Activated CD4-positive, alpha-beta T cell treated with anti-CD3 and anti-CD28 coated beads, Interleukin-2, amount 10 ng/mL, durations not matched to agents 24 days and 14 days (primary cell): Measurements from ENCODE around the gene SARNP. TPM values are rescaled to one million over a fixed set of nuclear protein-coding genes. Genes with fewer than 3 reads are reported as not detected.

Experiments
- DNase-seq: peaks from one replicate; pipeline ENCODE4 v3.0.0; 2022
- H3K27ac Mint-ChIP-seq: one replicate; pipeline ENCODE4 v1.8.0; 2022; ENCODE audit warnings: mild to moderate bottlenecking, mixed read lengths
- H3K27me3 Mint-ChIP-seq: one replicate; pipeline ENCODE4 v1.8.0; 2022; ENCODE audit warnings: mixed read lengths
- H3K36me3 Mint-ChIP-seq: one replicate; pipeline ENCODE4 v1.8.0; 2022; ENCODE audit warnings: low read depth, mild to moderate bottlenecking, mixed read lengths
- H3K4me1 Mint-ChIP-seq: one replicate; pipeline ENCODE4 v1.8.0; 2021; ENCODE audit warnings: mixed read lengths
- H3K4me3 Mint-ChIP-seq: one replicate; pipeline ENCODE4 v1.8.0; 2022; ENCODE audit warnings: mild to moderate bottlenecking, moderate library complexity, mixed read lengths
- H3K9me3 Mint-ChIP-seq: one replicate; pipeline ENCODE4 v1.8.0; 2021; ENCODE audit warnings: mixed read lengths
- intact Hi-C: fragments of 100-400 bp; cut with micrococcal nuclease; formaldehyde crosslinking; loops from one replicate; pipeline ENCODE4 v1.15.1; 2023
- total RNA-seq: library from RNA; stranded (reverse); gene quantifications from 2 replicates; pipeline ENCODE4 v1.2.3, GENCODE V29; 2022

Gene SARNP
- total RNA-seq, 1 donor from 2014 or later: 81.6 TPM

DNA sequence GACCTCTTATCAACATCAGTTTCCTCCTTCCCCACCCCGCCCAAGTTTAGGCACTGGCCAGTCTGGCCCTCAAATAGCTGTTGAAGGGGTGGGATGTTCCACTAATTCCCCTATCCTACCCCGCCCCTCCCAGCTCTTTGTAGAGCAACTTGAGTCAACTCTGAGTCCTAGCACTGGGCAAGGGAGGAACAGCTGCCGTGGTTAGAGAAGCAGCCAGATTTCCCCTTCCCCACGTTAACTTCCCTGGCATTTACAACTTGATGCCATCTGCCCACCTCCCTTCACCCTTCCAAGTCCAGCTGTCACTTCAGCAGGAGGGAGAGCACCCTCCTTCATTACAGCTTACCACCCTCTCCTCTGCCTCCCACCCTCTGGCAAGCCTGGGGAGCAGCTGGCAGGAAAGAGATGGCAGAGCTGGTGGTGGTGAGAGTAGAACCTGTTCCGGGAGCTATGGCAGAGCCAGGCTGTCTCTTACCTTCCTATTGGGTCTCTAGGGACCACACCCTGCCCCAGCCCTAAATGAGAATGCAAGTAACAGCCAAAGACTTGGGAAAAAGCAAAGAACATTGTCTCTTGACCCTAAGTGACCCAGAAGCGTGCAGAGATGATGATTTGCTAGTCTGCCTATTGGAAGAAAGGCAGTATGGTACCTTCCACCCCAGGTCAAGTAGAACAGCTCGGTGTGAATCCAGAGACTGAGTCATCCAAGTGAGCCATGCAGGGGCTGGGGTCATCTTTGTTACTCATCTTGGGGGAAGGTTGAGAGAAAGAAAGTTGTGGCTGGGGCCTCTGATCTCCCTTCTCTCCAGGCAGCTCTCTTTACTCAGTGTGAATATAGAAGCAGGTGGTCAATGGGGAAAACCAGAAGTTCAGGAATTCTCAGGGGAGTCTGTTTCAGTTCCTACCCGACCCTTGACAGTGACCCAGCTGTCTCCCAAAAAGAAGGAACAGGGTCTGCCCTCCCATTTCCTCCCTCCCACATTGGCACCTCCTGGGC is 100.2 kb downstream of the SARNP start:
- Mint-ChIP-seq H3K27ac (peak overlapping the region; percentile 98), H3K27me3 (peaks cover 8% of the 10 kb centered on the region), H3K4me1 (peaks cover 27% of the 10 kb centered on the region), H3K4me3 (peak overlapping the region; percentile 98), H3K36me3 (peaks cover 6% of the 10 kb centered on the region), H3K9me3 (no peaks in the 10 kb centered on the region)
- DNase-seq: no peak
- intact Hi-C loops: no loop called here

DNA sequence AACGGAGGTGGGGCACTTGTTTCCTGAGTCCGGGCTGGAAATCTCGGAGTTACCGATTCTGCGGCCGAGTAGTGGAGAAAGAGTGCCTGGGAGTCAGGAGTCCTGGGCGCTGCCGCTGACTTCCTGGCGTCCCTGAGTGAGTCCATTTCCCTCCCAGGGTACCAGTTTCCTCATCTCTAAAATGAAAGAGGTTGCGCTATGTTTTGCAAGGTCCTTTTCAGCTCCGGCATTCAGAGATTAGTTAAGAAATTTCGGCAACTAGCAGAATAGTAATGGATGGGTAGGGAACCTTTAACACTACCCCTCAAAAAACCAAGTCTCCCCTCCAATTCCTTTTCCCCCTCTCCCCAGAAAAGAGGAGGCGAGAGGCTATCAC is 101.0 kb downstream of the SARNP start:
- intact Hi-C loops: loop anchor here (1.0 kb wide), 4 partner anchors 9 to 388 kb away; partner anchors contain the start of genes CD63, ITGA7, PA2G4 and PYM1
- H3K9me3 Mint-ChIP-seq: no peaks in the 10 kb centered on the region
- peaks cover 4% of the 10 kb centered on the region for H3K36me3 Mint-ChIP-seq
- DNase-seq: no peak
- H3K27me3 Mint-ChIP-seq: peaks cover 14% of the 10 kb centered on the region
- H3K27ac Mint-ChIP-seq: peak overlapping the region; percentile 98
- peak overlapping the region; percentile 98 for H3K4me3 Mint-ChIP-seq
- H3K4me1 Mint-ChIP-seq: peaks cover 27% of the 10 kb centered on the region

DNA sequence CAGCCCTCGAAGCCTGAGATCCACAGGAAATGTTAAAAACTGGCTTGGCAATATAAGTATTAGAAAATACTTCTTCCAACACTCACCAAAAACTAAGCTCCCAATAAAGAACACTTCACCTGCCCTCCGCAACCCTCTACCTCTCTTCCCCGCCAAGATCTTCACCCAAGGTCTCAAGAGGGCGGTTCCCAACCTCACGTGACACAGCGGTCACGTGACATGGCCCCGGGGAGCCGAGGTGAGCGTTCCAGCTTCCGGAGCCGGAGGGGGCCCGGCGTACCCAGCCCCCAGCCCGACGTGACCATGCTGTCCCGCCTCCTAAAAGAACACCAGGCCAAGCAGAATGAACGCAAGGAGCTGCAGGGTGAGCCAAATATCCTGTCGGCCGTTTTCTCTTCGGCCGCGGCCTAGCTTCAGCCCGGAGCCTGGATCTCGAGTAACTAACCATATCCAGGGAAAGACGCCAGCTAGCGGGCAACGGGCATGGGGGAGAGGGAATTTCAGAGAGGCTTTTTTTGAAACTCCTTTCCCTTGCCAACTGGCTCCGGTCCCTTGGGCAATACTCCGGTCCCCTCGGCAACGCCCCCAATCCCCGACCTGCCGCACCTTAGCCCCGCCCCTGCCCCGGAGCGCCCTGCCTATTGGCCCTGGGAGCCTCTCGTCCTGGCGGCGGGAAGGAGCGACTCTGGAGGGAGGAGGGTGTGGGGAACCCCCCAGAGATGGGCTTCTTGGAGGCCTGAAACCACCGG is 101.5 kb downstream of the SARNP start, which contains the start of gene BLOC1S1:
BLOC1S1 (plus strand) TSS at position 214 of the 749 bp plus-strand sequence; CDS start at position 220, 6 bp downstream.
- peaks cover 27% of the 10 kb centered on the region for H3K4me1 Mint-ChIP-seq
- intact Hi-C loops: loop anchor here (1.0 kb wide), 4 partner anchors 9 to 388 kb away; partner anchors contain the start of genes CD63, ITGA7, PA2G4 and PYM1
- no peaks in the 10 kb centered on the region for H3K9me3 Mint-ChIP-seq
- peaks cover 4% of the 10 kb centered on the region for H3K36me3 Mint-ChIP-seq
- peak; percentile 98 for DNase-seq
- H3K27ac Mint-ChIP-seq: peak within 1 kb of the TSS; percentile 98
- peaks cover 15% of the 10 kb centered on the region for H3K27me3 Mint-ChIP-seq
- H3K4me3 Mint-ChIP-seq: peak within 1 kb of the TSS; percentile 98

DNA sequence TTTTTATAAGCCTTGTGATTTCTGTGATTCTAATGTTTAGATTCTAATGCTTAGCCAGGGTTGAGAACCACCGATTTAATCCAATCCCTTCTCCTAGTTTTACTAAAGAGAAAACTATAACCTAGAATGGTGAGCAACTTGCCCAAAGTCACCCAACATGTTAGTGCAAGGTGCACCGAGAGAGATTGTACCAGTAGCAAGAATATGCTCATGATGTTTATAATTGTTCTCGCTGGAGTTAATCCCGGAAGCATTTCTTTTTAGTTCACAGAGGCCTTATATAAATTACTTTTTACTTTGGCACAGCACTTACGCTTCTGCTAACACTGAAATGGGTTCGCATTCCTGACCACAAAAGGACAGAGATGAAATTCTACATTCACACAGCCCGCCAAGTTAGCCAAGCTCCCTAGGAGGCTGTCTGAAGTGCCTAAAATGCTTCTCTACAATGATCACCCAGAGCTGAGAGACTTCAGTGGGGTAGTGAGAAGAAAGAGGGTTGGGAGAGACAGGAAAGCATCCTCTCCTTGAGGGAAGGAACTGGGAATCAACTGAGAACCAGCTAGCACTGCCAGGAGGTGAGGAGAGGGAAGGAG is 102.3 kb downstream of the SARNP start:
- Mint-ChIP-seq H3K4me3 (peak overlapping the region; percentile 98), H3K9me3 (no peaks in the 10 kb centered on the region), H3K27me3 (peaks cover 20% of the 10 kb centered on the region), H3K27ac (peak overlapping the region; percentile 98), H3K4me1 (peaks cover 27% of the 10 kb centered on the region), H3K36me3 (peaks cover 4% of the 10 kb centered on the region)
- DNase-seq: no peak
- intact Hi-C loops: no loop called here

DNA sequence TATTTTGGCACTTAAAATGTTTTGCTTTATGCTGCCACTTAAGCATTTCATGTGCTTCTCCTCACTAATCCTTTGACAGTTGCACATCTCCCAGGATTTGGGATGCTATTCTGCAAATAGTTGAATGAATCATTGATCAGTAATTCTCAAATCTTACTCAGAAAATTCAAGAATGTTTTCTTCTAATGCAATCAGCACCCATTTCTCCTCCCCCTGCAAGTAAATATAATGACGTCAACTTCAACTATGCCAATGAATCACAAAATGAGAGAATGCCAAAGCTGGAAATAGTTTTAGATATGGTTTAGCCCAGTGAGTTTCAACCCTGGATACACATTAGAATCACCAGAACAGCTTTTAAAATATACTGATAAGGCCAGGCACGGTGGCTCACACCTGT is 103.8 kb downstream of the SARNP start:
- H3K4me3 Mint-ChIP-seq: no peak overlapping the region
- no peaks in the 10 kb centered on the region for H3K9me3 Mint-ChIP-seq
- intact Hi-C loops: no loop called here
- H3K4me1 Mint-ChIP-seq: peaks cover 31% of the 10 kb centered on the region
- H3K27ac Mint-ChIP-seq: no peak overlapping the region
- peaks cover 2% of the 10 kb centered on the region for H3K36me3 Mint-ChIP-seq
- DNase-seq: no peak
- peaks cover 34% of the 10 kb centered on the region for H3K27me3 Mint-ChIP-seq

DNA sequence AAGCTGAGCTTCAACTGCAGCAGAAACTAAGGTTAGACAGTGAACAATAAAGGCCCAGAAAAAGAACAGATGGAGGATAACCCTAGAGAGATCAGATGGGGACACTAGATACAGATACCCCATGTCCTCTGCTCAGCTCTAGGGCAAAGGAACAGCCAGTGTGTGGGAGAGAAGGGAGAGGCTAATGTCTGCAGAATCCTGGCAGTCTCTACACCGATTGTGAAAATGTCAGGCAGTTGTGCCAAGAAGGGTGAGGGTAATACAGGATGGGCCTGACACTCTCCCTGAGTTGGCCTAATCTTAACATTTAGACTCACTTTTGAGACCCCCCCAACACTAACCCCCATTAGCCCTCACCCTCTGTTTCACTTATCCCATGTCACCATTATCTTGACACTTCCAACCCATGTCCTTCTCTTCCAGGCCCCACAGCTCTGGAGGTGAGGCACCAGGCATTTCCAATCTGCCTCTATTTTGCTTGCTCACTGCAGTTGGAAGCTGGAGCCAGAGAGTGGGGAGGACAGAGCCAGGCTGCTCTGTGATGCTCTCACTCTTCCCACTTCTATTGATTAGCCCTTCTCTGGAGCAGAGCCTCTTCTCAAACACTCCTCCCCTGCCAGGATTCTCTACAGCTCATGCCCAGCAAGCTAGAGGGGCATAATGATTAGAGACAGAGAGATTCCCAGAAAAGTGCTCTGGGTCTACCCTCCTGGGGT is 104.7 kb downstream of the SARNP start:
- Mint-ChIP-seq H3K36me3 (peaks cover 2% of the 10 kb centered on the region), H3K4me3 (no peak overlapping the region), H3K9me3 (no peaks in the 10 kb centered on the region), H3K27me3 (peaks cover 41% of the 10 kb centered on the region), H3K27ac (no peak overlapping the region), H3K4me1 (peaks cover 33% of the 10 kb centered on the region)
- intact Hi-C loops: no loop called here
- DNase-seq: no peak

DNA sequence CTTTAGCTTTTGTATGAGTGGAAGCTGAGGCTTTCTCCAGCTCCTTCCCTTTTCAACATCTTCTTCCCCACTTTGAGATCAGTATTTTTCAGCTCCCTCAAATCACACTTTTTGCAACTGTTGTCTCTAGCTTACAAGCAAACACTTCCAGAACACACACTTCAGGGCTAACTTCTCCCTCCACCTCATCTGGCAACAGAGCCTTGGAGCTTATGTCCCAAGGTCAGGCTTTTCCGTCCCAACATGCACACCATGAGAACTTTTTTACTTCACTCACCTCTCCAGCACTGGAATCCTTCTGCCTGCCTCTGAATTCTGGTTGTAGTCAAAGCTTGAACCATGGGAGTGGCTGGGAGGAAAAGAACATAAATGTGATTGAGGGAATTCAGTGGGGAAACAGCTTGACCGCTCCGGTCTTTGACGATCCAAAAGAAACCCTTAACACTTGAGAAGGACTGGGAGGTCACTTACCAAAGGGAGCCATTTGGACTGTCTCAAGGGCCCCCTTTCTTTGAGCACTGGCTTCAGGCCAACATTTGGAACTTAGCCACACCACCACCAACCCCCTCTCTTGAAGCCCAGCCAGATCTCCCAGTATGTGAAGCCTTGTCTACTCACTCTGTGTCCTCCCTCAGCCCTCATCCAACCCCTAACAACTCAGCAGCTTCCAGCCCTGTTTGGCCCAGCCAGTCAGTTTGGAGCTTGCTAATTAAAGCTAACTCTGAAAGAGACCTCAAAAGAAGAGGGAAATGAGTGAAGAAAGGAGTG is 105.6 kb downstream of the SARNP start:
- no peak overlapping the region for H3K27ac Mint-ChIP-seq
- intact Hi-C loops: no loop called here
- H3K27me3 Mint-ChIP-seq: peaks cover 45% of the 10 kb centered on the region
- H3K9me3 Mint-ChIP-seq: no peaks in the 10 kb centered on the region
- peaks cover 24% of the 10 kb centered on the region for H3K4me1 Mint-ChIP-seq
- DNase-seq: no peak
- no peak overlapping the region for H3K4me3 Mint-ChIP-seq
- peaks cover 2% of the 10 kb centered on the region for H3K36me3 Mint-ChIP-seq

DNA sequence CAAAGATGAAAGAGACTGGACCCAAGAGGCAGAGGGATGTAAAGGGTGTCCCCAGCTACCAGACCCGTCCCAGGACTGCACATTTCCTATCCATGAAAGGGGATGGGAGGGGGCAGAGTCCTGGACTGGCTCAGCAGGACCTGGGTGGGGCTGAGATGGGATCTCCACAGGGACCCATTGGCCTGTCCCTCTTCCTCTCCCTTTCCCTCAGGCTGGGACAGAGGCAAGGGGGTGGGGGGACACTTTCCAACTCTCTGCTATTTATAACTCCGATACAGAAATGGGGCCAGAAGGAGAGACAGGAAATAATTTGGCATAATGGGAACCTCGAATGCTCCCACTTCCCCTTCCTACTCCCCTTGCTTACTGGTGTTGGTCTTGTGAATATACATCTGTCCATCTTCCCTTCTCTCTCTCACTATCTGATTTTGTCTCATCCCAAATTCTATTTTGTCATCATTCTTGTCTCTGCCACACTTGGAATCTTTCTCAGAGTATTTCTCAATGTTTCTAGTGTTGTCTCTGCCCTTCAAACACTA is 108.8 kb downstream of the SARNP start:
- Mint-ChIP-seq H3K36me3 (no peaks in the 10 kb centered on the region), H3K4me3 (peak overlapping the region; percentile 81), H3K27me3 (peaks cover 64% of the 10 kb centered on the region), H3K27ac (no peak overlapping the region), H3K4me1 (peaks cover 13% of the 10 kb centered on the region), H3K9me3 (no peaks in the 10 kb centered on the region)
- intact Hi-C loops: no loop called here
- DNase-seq: no peak

DNA sequence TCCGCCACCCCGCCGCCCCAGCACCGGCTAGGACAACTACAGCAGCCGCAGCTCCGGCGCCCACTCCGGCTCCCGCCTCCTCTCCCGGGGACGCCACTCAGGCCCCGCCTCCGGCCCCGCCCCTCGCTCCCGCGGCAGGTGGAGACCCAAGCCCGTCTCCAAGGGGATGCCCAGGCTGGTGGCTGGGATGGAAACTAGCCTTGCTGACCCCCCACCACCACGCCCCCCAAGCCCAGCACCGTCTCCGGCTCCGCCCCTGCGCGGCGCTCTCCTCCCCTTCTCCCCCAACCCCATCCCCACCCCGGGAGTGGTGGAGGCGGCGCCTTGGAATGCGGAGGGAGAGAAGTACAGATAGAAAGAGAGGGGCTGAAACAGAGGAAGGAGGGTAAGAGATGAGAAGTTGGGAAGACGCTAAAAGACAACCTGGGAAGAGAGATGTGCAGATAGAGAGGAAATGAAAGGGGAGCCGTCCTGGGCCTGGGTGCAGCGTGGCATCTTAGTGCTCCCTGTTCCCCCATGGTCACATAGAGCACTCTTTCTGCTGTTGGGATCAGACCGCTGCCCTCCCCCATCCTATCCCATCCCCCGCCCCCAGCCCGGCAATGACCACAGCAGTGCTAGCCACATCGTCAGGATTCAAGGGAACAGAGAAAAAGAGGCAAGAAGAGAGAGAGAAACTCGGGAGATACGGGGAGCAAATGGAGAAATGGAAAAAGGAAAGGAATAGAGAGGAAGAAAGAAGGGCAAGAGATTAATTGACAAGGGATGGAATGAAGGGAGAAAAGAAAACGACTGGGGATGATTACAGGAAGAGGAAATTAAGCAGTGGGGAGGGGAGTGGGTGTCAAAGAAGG is 109.5 kb downstream of the SARNP start, which contains the start of gene ITGA7:
ITGA7 (minus strand) TSS at position 64 of the 854 bp plus-strand sequence. CDS start 222 bp downstream, outside the sequence.
- Mint-ChIP-seq H3K27me3 (peaks cover 65% of the 10 kb centered on the region), H3K9me3 (no peaks in the 10 kb centered on the region), H3K4me3 (peak within 1 kb of the TSS; percentile 81), H3K4me1 (peaks cover 13% of the 10 kb centered on the region), H3K36me3 (no peaks in the 10 kb centered on the region), H3K27ac (no peak within 1 kb of the TSS)
- DNase-seq: peak; percentile 91
- intact Hi-C loops: loop anchor here (1.0 kb wide), 1 partner anchor 8 kb away; the partner anchor contains the start of gene BLOC1S1
